Osteocyte (in vitro differentiated cells): ENCODE results near the gene CENPC. TPM values are rescaled to one million over a fixed set of nuclear protein-coding genes. Genes with fewer than 3 reads are reported as not detected.

ENCODE experiments used
- DNase-seq: peaks from one replicate; pipeline ENCODE4 v3.0.0; 2021; ENCODE audit warnings: mixed read lengths; ENCODE audit not compliant: unreplicated experiment; ENCODE audit errors: extremely low spot score
- H3K27ac Mint-ChIP-seq: one replicate; pipeline ENCODE4 v1.8.0; 2021; ENCODE audit warnings: mild to moderate bottlenecking, mixed read lengths; ENCODE audit not compliant: unreplicated experiment
- H3K27me3 Mint-ChIP-seq: one replicate; pipeline ENCODE4 v1.8.0; 2021; ENCODE audit warnings: mixed read lengths; ENCODE audit not compliant: unreplicated experiment
- H3K36me3 Mint-ChIP-seq: one replicate; pipeline ENCODE4 v1.8.0; 2021; ENCODE audit warnings: mixed read lengths; ENCODE audit not compliant: unreplicated experiment
- H3K4me1 Mint-ChIP-seq: one replicate; pipeline ENCODE4 v1.8.0; 2021; ENCODE audit warnings: mixed read lengths; ENCODE audit not compliant: unreplicated experiment
- H3K4me3 Mint-ChIP-seq: one replicate; pipeline ENCODE4 v1.8.0; 2021; ENCODE audit warnings: mild to moderate bottlenecking, moderate library complexity, mixed read lengths; ENCODE audit not compliant: unreplicated experiment
- H3K9me3 Mint-ChIP-seq: one replicate; pipeline ENCODE4 v1.8.0; 2021; ENCODE audit warnings: mixed read lengths; ENCODE audit not compliant: unreplicated experiment
- total RNA-seq: library from RNA; stranded (reverse); gene quantifications from 2 replicates; pipeline ENCODE4 v1.2.1, GENCODE V29; 2021
- TF ChIP-seq, protein P1 (sequence below): fragments of 200-600 bp; sonication (generic); IDR thresholded peaks from 2 replicates; pipeline ENCODE4 v1.5.0; 2021; ENCODE audit warnings: antibody characterized with exemption, mild to moderate bottlenecking, moderate library complexity

Gene CENPC
- total RNA-seq, 1 donor from 2014 or later: 15.8 TPM

DNA sequence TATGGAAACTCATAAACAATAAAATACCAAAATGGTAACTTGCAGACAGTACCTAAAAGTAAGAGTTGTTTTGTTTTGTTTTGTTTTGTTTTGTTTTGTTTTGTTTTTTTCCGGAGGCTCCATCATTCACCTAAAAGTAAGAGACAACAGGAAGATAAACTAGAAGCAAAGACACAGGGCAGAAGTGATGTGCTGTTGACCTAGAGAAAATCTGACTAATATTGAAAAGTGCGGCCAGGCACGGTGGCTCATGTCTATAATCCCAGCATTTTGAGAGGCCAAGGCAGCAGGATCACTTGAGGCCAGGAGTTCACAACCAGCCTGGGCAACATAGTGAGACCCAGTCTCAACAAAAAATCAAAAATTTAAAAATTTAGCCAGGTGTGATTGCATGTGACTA, 5.6 kb upstream of the CENPC start:
- no peak overlapping the region for H3K27ac Mint-ChIP-seq
- H3K36me3 Mint-ChIP-seq: no peaks in the 10 kb centered on the region
- no peak overlapping the region for H3K4me3 Mint-ChIP-seq
- H3K9me3 Mint-ChIP-seq: no peaks in the 10 kb centered on the region
- TF ChIP-seq, protein P1, sequence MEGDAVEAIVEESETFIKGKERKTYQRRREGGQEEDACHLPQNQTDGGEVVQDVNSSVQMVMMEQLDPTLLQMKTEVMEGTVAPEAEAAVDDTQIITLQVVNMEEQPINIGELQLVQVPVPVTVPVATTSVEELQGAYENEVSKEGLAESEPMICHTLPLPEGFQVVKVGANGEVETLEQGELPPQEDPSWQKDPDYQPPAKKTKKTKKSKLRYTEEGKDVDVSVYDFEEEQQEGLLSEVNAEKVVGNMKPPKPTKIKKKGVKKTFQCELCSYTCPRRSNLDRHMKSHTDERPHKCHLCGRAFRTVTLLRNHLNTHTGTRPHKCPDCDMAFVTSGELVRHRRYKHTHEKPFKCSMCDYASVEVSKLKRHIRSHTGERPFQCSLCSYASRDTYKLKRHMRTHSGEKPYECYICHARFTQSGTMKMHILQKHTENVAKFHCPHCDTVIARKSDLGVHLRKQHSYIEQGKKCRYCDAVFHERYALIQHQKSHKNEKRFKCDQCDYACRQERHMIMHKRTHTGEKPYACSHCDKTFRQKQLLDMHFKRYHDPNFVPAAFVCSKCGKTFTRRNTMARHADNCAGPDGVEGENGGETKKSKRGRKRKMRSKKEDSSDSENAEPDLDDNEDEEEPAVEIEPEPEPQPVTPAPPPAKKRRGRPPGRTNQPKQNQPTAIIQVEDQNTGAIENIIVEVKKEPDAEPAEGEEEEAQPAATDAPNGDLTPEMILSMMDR: no peak
- H3K4me1 Mint-ChIP-seq: peaks cover 3% of the 10 kb centered on the region
- no peak for DNase-seq
- peaks cover 14% of the 10 kb centered on the region for H3K27me3 Mint-ChIP-seq

DNA sequence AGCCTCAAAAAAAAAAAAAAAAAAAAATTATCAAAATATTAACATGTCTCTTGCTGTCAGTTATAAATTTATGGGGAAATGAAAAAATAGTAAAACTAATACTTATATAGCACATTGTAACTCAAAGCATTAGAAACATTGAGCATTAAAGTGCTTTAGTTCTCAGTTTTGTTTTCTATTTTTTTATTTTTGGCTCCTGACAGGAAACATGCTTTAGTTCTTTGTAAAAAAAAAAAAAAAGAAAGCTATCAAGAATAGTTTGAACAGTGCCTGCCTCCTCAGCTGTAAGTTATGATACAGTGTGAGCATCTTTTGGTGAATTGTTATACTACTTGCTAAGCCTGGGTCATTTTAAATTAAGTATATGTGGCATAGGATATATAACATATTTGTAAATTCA, 5.1 kb upstream of the CENPC start:
- DNase-seq: no peak
- no peaks in the 10 kb centered on the region for H3K9me3 Mint-ChIP-seq
- no peak overlapping the region for H3K4me3 Mint-ChIP-seq
- TF ChIP-seq, protein P1: no peak
- no peaks in the 10 kb centered on the region for H3K36me3 Mint-ChIP-seq
- H3K4me1 Mint-ChIP-seq: peaks cover 3% of the 10 kb centered on the region
- H3K27ac Mint-ChIP-seq: no peak overlapping the region
- H3K27me3 Mint-ChIP-seq: peaks cover 11% of the 10 kb centered on the region

- Mint-ChIP-seq H3K9me3 (no peaks in the 10 kb centered on the region), H3K27ac (no peak overlapping the region), H3K36me3 (no peaks in the 10 kb centered on the region), H3K4me3 (no peak overlapping the region), H3K4me1 (peaks cover 6% of the 10 kb centered on the region), H3K27me3 (peaks cover 5% of the 10 kb centered on the region)
- DNase-seq: no peak
- TF ChIP-seq, protein P1: peak; percentile 46
Measured at GRCh38 chr4:67549123-67549522, 3.8 kb upstream of the CENPC start.

GRCh38 chr4:67546971-67547370, 1.7 kb upstream of the CENPC start:
- DNase-seq: no peak
- peaks cover 26% of the 10 kb centered on the region for H3K4me1 Mint-ChIP-seq
- TF ChIP-seq, protein P1: peak; percentile 13
- H3K9me3 Mint-ChIP-seq: no peaks in the 10 kb centered on the region
- no peak overlapping the region for H3K4me3 Mint-ChIP-seq
- no peak overlapping the region for H3K27ac Mint-ChIP-seq
- H3K36me3 Mint-ChIP-seq: peaks cover 6% of the 10 kb centered on the region
- no peaks in the 10 kb centered on the region for H3K27me3 Mint-ChIP-seq

- Mint-ChIP-seq H3K4me1 (peaks cover 30% of the 10 kb centered on the region), H3K4me3 (peak overlapping the region; percentile 98), H3K9me3 (no peaks in the 10 kb centered on the region), H3K36me3 (peaks cover 12% of the 10 kb centered on the region), H3K27me3 (no peaks in the 10 kb centered on the region), H3K27ac (no peak overlapping the region)
- TF ChIP-seq, protein P1: no peak
- DNase-seq: no peak
Measured at GRCh38 chr4:67546004-67546356, 677 bp upstream of the CENPC start.
